A204.1 (cell line): ENCODE data around the gene TANC1.

Experiments used
- FAIRE-seq: peaks from 2 replicates; lab custom pipeline; 2012; peaks lifted over from hg19 to GRCh38; lab: Jason Lieb, UNC

Gene TANC1

GRCh38 chr2:158962074-158962473 lies 6.4 kb upstream of the TANC1 start:
- FAIRE-seq, result no peak

GRCh38 chr2:158963071-158963470 lies 5.4 kb upstream of the TANC1 start:
- no peak for FAIRE-seq

DNA sequence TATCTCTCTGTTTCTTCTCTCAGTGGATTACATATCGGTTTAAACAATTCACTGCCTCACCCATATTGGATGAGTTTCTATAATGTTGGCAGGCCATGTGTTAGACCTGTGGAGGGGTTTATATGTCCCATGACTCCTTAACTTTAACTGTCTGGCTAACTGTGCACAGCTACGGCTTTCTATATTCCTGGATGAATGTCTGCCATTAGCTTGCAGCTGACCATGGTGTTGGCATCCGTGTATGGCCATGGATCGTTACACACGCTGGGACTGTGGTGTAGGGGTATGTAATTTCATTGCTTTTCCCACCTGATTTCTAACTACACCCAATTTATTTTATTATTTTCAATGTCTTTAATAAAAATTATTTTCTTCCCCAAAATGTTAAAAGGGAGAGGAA lies 3.3 kb upstream of the TANC1 start:
- FAIRE-seq, result no peak

- no peak for FAIRE-seq
Observed at GRCh38 chr2:158965641-158966040, 2.8 kb upstream of the TANC1 start.

GRCh38 chr2:158966312-158966711 lies 2.1 kb upstream of the TANC1 start:
- FAIRE-seq, result no peak

DNA sequence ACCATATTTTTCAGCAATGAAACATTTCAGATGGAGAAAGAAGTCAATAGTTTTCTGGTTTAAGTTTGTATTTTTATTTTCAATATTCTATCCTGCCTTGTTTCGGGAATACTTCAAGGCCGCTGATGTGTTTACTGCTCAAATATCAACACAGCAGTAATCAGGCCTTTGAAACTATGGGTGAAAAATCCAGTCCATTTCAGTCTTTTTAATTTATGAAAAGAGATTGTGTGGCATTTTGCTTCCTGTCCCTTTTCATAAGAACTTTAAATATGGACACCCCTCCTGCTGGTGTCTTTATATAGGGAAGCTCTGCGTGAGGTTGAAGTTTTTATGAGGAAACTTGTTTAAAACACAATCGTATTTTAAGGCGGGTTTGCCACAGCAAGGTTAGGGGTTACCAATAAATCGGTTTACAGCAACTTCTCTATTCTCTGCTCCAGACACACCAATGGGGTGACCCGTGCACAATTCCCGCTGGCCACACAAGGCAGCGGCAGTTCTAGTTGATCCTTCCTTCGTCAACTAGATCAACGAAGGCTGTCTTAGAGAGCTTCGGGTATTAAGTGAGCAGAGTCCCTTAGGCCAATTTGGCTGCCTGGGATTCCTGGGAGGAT lies 1.2 kb upstream of the TANC1 start:
- FAIRE-seq, result no peak

DNA sequence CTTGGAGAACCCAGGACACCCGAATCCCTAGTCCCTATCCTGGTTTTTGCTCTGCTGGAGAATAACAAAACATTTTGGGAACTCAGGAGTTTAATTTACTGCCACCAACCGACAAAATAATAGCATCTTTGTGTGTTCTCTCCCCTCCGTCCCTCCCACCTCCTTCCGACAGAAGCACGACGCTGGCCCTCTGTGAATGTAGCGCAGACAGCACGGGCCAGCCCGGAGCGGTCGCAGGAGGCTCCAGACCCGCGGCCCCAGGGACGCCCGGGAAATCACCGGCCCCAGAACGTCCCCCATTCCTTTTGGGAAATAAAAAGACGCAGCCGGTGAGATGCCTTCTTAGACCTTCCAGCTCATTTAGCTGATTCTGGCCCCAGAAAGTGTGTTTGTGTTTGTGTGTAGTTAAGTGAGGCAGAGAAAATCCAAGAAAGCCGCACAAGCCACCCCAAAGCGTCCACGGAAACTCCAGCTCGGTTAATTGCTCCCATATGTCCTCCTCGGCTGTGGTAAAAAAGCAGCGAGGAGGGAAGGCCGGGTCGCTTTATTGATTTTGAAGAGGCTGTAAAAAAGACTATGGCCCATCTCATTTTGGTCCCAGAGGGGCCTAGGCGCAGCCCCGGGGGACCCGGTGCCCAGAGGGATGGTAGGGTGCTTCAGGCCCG lies 577 bp upstream of the TANC1 start:
- FAIRE-seq, result peak; percentile 14

DNA sequence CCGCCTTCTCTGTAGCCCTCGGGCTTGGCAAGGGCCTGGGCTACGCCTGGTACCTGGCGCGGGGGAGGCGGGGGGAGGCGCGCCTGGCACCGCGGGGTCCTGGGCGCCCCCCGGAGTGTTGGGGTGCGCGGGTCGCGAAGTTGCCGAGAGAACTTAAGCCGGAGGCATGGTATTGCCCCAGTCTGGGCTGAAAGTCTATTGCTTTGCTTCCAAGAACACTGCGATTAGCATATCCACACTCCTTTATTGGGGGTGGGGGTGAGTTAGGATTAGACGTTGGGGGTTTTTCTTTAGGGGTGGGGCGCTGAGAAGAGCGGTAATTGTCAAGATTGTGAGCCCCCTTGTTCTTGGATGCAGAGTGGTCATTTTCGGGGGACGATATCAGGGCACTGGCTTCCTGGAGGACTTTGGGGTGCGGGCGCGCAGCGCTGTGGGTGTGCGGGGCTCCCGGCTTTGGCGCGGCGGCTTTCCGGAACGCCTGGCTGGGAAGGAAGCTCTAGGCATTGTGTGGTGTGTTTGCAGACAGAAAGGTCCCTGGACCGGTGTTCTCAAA lies 798 bp downstream of the TANC1 start:
- FAIRE-seq, result no peak

GRCh38 chr2:158969715-158970240 lies 1.3 kb downstream of the TANC1 start:
- no peak for FAIRE-seq

GRCh38 chr2:158970241-158970751 lies 1.9 kb downstream of the TANC1 start:
- FAIRE-seq, result no peak

DNA sequence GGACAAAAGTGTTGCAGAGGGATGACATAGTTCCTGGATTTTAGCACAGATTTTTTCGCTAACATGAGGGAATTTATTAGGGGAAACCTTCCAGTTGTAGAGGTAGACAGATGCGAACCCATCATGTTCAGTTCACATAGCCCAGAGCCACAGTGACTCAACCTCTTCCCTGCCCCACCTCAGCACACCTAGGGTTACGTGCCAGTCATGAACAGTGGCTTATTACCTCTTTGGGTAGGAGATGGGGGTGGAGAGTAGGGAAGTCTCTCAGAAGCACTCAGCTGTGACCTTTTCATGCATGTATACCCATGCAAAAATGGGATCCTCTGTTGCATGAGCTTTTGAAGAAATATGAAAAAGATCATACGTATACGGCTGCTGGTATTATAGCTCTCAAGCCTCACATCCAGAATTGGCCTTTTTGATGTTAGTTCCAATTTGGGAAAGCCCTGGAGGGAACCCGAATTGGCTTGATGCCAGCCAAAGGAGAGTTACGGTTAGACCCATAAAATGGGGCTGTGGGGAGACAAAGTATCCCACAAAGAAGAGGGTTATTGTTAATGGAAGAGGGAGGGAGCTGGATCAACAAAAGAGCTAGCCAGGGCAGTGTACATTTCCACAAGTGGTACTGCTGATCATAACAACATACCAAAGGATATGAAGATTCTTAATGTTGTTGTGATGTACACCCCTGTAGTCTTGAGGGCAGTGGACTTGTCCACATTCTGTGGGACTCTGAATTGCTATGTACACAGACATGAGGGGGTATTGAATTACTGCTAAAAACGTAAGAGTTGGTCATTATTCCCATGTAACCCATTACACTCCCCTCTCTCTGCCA lies 4.9 kb downstream of the TANC1 start:
- no peak for FAIRE-seq

DNA sequence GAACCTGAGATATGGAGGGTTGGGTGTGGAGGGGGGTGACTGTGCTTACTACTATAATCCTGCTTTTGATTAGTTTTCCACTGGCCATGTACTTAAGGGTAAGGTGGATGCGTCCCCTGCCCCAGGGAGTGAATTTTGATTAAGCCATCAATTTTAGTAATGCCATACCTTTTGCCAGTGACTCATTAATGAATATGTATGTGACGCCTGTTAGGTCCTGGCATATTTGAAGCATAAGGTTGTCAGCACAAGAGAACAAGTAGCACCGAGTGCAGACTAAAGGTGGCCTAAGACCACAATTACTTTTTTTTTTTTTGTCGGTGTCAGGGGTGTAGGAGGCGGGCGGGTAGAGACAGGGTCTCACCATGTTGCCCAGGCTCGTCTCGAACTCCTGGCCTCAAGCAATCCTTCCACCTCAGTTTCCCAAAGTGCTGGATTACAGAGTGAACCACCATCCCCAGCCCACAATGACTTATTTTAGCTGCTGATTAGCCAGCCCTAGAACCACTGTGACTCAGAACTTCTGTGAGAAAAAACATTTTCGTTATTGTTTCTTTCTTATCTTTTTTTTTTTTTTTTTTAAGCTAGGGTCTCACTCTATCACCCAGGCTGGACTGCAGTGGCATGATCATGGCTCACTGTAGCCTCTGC lies 7.0 kb downstream of the TANC1 start:
- FAIRE-seq, result no peak

- FAIRE-seq, result no peak
Observed at GRCh38 chr2:158979772-158980171, 11.3 kb downstream of the TANC1 start.

DNA sequence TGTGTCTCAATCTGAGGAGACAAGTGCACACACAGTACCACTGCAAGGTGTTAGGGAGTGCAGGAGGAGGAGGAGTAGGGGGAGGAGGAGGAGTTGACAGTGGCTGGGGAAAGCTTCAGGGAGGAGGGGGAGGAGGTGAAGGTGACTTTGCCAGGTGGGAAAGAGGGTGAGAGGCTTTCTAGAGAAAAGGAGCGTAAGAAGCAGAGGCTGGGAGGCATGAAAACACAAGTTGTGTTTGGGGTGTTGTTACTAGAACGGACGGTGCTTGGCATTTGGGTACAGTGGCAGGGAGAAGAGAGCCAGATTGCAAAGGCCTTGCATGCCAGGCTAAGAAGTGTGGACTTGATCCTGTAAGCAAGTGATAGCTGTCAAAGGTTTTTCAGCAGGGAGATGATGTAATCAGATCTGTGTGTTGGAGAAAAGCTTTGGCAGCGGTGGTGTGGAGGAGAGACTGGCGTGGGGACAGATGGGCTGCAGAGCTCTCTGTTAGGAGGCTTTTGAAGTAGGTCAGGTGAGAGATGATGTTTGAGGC lies 16.2 kb downstream of the TANC1 start:
- no peak for FAIRE-seq

GRCh38 chr2:158988501-158988900 lies 20.1 kb downstream of the TANC1 start:
- no peak for FAIRE-seq

DNA sequence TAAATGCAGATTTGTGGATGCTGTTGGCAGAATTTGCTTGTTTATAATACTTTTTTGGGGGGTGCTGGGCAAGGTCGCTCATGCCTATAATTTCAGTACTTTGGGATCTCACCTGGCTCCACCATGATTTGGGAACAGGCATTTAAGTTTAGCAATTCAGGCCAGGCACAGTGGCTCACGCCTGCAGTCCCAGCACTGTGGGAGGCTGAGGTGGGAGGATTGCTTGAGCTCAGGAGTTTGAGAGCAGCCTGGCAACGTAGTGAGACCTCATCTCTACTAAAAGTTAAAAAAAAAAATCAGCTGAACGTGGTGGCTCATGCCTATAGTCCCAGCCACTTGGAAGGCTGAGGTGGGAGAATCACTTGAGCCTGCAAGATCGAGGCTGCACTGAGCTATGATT lies 20.7 kb downstream of the TANC1 start:
- FAIRE-seq, result no peak

GRCh38 chr2:158990397-158991214 lies 22.2 kb downstream of the TANC1 start:
- no peak for FAIRE-seq

DNA sequence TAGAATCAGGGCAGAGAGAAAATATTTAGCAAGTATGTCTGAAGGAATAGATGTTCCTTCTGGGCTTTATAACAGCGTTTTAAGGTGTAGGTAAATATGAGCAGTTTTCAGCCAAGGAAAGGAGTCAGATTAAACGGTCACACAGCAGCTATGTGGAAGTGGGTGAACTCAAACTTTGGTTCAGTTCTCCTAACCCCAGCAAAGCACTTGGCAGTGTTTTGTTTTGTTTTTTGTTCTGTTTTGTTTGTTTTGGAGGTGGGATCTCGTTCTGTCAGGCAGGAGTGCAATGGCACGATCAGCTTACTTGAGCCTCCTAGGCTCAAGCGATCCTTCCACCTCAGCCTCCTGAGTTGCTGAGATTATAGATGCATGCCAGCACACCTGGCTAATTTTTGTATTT lies 24.6 kb downstream of the TANC1 start:
- FAIRE-seq, result no peak

- FAIRE-seq, result no peak
Observed at GRCh38 chr2:158993721-158994587, 25.5 kb downstream of the TANC1 start.
